Right kidney (tissue), 1 donor: ENCODE measurements around the gene BAZ1B.
"Not testable (repeated sequence)": the region's sequence is repeated elsewhere in the genome, so short reads cannot be mapped to it uniquely, and the experiment has no call there.

Source experiments
- DNase-seq: peaks from one replicate; pipeline ENCODE4 v3.0.0-alpha.2; 2016

Gene BAZ1B

DNA sequence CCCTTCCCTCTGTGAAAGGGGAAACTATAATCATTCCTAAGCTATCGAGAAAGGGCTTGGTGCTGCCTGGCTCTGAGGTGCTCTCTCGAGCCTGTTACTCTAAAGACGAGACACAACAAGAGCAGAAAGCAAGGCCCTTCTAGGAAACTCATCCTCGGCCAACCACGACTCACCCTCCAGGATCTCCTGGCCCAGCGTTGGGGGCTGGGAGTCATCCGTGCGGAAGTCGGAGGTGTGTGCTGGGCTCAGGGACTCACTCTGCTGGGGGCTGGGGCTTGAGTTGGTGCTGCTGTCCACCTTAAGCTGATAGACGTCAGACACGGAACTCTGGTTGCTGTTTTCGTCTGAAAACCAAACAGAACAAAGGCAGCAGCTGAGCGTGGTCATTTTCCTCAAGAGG, 17.6 kb upstream of the BAZ1B start:
- no peak for DNase-seq

DNA sequence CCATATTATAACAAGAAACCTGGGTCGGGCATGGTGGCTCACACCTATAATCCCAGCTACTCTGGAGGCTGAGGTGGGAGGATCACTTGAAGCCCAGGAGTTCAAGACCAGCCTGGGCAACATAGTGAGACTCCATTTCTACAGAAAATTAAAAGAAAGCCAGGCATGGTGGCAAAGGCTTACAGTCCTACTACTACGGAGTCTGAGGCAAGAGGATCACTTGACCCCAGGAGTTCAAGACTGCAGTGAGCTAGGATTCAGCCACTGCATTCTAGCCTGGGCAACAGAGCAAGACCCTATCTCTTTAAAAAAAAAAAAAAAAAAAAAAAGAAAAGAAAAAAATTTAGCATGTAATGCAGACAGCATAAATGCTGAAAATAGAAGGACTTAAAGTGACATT, 16.4 kb upstream of the BAZ1B start:
- DNase-seq = not testable (repeated sequence)

DNA sequence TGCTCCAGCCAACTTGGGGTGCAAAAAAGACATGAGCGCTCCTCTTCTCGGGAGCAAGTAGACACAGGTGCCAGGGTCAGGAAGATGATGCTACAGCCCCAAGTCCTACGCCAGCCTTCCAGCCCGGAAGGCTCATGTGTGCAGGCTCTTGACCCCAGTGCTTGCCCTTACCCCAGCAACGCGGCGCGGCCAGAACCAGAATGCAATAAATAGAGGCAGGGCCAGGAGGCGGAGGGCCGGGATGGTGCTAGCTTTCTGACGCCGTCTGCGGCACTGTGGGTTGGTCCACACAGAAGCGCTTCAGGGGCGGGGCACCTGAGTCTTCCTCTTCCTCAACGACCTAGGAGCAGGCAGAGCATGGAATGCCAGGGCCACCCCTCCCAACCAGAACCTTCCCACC, 15.0 kb upstream of the BAZ1B start:
- no peak for DNase-seq

DNA sequence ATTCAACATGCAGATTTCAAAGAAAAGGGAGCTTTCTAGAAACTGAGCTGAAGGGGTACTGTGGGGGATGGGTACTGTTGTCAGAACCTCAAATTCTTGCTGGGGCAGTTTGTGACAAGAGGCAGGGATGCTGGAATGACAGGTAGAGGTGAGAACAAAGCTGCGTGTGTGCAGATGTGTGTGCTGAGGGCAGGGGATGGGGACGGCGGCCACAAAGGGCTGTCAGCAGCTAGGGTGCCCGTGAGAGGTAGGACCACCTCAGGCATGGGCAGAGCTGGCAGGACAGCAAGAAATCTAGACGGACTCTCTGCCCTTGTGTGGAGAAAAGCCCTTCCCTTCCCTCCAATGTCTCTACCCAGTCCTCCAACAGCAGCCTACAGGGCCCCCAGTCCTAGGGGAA, 14.4 kb upstream of the BAZ1B start:
- no peak for DNase-seq

DNA sequence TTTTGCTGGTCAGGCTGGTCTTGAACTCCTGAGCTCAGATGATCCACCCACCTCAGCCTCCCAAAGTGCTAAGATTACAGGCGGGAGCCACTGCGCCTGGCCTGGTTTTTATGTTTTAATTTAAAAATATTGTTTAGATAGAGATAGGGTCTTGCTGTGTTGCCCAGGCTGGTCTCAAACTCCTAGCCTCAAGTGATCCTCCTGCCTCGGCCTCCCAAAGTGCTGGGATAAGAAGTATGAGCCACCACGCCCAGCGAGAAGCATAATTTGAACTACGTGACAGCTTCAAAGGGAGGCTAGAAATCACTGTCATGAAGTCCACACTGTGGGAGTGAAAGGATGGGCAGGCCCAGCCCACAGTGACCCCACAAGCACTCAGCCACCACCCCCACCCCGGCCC, 13.8 kb upstream of the BAZ1B start:
- not testable (repeated sequence) for DNase-seq

DNA sequence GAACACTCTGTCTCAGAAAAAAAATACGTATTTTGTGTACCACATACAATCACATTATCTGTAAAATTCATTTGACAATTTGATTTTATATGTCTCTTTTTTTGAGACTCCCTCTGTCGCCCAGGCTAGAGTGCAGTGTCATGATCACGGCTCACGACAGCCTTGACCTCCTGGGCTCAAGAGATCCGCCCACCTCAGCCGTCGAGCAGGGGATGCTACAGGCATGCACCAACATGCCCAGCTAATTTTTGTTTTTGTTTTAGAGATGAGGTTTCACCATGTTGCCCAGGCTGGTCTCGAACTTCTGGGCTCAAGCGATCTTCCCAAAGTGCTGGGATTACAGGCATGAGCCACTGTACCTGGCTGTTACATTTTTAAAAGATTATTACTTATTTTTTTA, 11.6 kb upstream of the BAZ1B start:
- DNase-seq = no peak

DNA sequence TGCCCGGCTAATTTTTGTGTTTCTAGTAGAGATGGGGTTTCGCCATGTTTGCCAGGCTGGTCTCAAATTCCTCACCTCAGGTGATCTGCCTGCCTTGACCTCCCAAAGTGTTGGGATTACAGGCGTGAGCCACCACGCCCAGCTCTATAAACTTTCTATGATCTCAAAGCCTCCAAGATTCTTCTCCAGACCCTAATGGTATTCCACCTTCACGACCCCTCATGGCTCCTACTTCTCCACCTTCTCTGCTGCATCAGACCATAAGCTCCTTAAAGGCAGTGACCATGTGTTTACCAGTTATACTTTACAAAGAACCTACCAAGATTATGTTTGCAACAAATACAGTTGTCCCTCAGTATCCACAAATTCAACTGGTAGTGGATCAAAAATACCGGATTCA, 10.1 kb upstream of the BAZ1B start:
- DNase-seq = no peak

DNA sequence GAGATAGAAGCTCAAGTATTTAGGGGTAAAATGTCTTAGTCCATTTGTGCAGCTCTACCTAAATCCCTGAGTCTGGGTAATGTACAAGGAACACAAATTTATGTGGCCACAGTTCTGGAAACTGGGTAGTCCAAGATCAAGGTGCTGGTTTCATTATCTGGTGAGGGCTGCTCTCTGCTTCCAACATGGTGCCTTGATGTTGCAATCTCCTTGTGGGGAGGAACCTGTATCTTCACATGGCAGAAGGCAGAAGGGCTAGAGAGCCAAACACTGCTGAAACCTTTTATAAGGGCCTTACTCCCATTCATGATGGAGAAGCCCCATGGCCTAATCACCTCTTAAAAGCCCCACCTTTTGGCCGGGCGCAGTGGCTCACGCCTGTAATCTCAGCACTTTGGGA, 8.7 kb upstream of the BAZ1B start:
- DNase-seq = no peak

DNA sequence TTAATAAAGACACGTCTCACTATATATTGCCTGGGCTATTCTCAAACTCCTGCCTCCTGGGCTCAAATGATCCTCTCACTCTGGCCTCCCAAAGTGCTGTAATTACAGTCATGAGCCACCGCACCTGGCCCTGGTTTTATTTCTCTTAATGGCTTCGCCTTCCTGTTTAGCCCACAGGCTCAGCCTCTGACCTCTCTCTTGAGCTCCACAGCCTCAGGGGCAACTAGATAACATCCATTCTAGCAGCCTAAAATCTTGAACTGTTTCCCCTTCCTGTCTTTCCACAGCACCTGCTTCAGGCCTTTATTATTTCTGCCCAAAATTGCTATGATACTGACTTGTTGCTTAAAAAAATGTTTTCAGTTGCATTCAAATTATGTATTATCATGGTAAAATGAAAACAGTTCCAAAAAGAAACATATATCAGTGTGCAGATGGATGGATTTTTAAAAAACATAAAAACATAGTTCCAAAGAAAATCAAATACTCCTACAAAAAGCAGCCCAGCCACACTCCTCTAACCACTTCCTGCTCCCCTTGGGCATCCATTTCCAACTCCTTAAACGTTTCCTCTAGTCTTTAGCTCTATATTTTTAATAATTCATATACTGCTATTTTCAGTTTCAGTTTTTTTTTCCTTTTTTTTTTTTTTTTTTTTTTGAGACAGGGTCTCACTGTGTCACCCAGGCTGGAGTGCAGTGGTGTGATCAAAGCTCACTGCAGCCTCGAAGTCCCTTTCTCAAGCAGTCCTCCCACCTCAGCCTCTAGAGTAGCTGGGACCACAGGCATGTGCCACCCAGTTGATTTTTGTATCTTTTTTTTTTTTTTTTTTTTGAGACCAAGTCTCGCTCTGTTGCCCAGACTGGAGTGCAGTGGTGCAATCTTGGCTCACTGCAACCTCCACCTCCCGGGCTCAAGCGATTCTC, 5.1 kb upstream of the BAZ1B start:
- DNase-seq = no peak

DNA sequence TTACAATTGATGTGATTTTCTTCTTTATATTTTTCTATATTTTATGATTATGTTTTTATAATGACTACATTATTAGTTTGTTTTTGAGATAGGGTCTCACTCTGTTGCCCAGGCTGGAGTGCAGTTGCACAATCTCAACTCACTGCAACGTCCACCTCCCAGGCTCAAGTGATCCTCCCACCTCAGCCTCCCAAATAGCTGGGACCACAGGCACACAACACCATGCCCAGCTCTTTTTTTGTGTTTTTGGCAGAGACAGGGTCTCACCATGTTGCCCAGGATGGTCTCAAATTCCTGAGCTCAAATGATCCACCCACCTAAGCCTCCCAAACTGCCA, 4.0 kb upstream of the BAZ1B start:
- not testable (repeated sequence) for DNase-seq

DNA sequence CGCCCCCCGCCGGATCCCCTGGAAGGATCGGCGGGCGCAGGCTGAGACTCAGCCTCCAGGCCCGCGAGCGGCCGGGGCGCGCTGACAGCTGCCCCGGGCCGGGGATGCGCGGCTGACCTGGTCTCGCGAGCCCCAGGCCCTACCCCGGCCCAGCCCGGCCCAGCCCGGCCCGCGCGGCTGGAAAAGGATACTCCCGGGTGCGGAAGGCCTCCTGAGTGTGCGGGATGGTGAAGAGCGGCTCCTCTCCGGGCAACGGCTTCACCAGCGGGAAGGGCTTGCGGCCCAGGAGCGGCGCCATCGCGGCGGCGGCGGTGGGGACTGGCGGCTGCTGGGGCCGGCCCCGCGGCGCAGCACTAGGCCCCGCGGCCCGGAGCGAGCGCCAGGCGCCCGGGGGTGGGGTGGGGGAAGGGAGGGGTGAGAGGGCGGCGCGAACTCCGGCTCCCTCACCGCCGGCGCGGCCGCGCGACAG, 423 bp downstream of the BAZ1B start:
- DNase-seq = peak; percentile 87

DNA sequence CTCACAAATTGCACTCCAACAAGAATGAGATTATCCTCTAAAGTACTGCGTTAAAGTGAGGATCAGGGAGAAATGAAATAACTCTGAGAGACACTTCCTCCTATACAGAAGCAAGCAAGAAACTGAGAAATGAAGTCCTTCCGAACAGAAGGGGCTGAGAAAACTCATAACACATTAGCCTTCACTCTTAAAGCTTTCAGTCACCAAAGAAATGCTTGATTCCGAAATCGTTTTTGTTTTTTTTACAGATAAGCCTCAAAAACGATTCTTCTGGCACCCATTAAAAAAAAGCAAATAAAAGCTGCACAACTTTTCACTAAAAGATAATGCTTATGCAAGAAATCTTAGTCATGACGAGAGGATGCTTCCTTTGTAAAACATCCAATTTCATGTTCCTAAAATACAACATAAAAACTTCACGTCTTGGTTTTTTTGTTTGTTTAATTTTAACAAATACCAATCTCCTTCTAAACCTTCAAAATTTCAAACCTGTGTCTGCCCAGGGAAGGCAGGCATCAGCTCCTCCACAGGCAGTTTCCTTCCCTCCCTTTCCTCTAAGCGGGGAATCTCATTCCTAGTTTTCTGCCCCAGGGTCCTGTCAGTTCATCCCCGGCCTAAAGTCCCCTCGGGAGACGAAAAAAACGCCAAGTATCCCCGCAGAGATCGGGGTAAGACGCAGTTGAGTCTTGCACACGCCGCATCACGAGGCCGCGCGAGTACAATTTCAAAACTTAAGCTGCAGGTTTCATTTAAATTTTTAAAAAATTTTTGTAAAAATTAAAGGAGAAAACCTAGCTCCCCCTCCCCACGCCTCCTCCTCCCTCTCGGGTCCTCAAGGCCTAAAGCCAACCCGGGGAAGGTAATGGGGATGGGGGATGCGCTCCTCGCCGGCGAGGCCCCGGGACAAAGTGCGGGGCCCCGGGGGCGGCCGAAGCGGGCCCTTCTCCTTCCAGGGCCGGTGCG, 1.1 kb downstream of the BAZ1B start:
- peak; percentile 17 for DNase-seq

DNA sequence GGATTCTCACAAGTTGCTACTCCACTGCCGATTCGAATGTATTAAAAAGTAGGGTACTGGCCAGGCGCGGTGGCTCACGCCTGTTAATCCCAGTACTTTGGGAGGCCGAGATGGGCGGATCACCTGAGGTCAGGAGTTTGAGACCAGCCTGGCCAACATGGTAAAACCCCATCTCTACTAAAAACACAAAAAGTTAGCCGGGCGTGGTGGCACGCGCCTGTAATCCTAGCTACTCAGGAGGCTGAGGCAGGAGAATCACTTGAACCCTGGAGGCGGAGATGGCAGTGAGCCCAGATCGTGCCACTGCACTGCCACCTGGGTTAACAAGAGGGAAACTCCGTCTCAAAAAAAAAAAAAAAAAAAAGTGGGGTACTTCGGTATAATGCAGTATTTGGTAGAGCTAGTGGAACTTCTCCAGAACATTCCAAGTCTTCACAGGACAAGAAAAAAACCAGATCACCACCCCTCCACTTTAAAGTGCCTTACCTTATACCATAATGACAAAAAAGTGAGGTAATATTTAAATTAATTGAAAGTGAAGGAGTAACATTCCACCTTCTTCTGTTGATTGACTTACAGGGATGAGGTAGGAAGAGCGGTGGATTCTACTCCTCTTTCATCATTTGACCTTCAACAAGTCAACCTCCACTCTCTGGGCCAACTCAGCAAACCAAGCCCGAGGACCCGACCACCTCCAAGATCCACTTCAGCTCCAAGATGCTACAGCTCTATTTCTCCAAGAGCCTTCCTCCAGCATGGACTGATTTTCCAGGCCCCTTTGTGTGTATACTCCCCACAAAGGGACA, 2.0 kb downstream of the BAZ1B start:
- no peak for DNase-seq

DNA sequence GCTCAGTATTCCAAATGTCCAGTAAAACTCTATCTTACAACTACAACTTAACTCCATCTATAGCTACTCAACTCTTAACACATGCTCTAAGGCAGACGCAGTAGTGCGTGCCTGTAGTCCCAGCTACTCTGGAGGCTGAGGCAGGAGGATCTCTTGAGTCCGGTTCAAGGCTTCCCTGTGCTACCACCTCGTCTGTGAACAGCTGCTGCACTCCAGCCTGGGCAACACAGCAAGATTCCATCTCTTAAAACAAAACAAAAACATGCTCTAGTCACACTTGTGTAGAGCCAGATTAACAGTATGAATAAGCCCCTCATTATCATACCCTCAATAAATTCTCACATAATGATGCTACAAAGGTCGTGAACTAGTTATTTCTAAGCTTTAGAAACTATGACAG, 3.6 kb downstream of the BAZ1B start:
- no peak for DNase-seq

DNA sequence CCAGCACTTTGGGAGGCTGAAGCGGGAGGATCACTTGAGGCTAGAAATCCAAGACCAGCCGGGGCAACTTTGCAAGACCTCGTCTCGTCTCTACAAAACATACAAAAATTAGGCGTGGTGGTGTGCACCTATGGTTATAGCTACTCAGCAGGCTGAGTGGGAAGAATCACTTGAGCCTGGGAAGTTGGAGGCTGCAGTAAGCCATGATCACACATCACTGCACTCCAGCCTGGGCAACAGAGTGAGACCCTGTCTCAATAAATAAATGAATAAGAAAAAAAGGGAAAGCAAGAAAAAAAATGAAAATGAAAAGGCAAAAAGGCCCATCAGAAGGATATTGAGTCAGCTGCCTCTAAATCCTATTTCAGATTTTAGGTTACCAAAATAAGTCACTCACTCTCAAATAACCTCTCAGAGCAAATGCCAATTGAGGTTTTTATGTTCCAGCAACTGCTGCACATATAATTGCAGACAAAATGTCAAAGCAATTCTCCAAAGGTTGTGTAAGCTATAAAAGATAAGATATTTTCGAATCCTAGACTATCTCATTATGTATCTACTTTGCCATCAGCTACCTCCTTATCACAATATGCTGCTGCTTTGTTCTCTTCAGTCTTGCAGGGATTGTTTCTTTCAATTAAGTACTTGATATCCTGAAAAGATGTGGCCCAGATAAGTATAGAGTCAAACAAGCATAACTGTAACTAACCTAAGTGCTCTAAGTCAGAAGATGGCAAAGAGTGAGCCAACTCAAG, 4.7 kb downstream of the BAZ1B start:
- DNase-seq = no peak

DNA sequence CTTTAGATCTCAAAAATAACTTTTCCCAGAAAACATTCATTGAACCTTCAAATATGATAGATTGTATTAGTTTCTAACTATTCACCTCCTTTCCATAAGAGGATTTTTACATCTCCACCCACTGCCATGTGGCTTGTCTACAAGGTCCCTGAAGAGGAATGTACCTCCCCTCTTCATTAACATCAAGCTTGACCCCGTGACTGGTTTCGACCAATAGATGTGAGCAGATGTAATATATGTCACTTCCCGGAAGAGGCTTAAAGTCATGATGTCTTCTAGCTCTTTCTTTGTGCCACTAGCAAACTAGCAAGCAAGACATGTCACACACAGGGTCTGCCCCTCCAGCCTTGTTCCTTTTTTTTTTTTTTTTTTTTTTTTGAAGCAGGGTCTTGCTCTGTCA, 6.9 kb downstream of the BAZ1B start:
- no peak for DNase-seq

DNA sequence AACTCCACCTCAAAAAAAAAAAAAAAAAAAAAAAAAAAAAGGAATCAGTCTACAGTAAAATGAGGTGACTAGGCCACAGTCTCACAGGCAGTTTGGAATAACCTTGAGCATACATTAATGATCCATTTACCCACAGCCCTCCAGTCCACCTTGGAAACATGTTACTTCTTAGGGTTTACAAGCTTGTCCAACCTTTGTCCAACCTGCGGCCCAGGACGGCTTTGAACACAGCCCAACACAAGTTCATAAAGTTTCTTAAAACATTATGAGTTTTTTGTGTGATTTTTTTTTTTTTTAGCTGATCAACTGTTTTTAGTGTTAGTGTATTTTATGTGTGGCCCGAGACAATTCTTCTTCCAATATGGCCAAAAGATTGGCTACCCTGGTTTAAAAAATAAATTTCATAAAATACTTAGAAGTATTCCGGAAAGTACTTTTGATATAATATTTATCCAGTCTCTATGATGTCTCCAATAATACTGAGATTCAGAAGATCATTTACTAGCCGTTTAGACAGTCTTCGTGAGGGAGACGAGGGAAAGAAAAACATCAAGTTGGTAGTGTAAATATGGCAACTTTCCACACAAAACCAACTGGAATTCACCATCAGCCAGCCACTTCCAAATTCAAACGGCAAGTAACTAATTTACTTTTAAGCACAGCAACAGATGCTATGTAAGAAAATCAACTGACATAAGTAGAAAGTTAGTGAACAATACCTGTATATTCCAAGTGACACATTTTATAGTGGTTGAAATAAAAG, 9.9 kb downstream of the BAZ1B start:
- DNase-seq = no peak

DNA sequence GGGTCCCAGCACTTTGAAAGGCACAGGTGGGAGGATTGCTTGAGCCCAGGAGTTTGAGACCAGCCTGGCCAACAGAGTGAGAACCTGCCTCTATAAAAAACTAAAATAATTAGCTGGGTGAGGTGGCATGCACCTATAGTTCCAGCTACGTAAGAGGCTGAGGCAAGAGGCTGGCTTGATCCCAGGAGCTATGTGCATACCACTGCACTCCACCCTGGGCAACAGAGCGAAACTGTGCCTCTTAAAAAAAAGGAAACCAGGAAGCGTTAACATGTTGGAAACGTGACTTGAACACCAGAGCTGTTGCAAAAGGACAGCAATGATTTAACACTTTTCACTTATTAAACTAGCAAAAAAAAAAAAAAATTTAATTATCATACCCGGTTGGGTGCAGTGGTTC, 12.6 kb downstream of the BAZ1B start:
- no peak for DNase-seq

DNA sequence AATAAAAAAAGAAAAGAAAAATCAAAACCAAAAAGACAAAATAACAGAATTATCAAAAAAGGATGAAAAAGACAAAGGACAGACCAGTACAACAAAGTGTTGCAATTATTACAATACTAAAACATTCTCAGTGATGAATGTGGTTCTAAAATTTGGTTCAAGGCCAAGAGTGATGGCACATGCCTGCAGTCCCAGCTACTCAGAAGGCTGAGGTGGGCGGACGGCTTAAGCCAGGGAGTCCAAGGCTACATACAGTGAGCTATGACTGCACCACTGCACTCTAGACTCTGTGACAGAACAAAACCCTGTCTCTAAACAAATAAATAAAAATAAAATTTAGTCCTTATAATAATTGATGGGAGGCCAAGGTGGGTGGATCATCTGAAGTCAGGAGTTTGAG, 14.5 kb downstream of the BAZ1B start:
- DNase-seq = no peak

DNA sequence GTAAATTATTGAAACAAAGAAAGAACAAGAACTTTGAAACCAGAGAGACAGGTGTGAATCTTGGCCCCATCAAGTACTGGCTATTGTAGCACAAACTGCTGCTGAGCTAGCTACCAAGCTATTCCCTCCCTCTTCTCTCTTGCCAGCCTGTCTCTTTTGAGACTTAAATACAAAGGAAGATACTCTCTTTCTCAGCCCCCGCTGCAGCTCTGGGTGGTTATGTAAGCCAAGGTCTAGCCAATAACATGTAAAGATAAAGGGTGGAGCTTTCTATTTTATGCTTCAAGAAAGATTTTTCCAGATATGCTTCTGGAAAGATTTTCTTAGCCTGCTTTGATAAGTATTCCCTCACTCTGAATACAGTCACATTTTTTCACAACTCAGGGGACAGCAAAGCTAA, 17.2 kb downstream of the BAZ1B start:
- DNase-seq = no peak

DNA sequence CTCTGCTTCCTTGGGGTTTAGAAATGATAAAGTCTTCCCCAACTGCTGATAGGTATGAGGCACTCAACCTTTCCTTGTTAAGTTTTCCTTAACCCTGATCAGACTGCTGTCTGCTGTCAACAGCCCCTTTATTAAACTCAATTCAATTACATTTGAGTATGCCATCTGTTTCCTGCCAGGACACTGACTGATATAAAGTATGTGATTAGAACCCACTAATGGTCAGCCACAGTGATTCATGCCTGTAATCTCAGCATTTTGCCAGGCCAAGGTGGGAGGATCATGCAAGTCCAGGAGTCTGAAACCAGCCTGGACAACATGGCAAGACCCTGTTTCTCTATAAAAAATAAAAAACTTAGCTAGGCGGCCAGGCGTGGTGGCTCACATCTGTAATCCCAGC, 18.1 kb downstream of the BAZ1B start:
- no peak for DNase-seq
